ENCODE results near the gene PAX3.

DNA sequence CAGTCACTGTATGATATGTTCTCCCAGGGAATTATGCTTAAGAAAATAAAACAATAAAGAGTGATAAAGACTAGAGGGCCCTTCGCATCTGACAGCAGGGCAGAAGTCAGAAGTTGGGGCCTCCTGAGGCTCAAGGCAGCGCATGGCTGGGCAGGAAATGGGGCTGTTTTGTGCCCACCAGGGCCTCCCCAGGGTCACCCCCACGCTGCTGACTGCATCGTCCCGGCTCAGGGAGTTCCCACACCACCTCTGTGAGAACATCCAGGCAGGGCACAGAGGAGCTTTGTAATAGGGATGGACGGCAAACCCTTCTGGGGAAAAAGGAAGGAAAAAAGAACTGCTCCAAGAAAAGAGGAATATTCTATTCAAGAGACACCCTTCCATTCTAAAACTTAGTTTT, 41.2 kb downstream of the PAX3 start:
- TF ChIP-seq, protein P1, sequence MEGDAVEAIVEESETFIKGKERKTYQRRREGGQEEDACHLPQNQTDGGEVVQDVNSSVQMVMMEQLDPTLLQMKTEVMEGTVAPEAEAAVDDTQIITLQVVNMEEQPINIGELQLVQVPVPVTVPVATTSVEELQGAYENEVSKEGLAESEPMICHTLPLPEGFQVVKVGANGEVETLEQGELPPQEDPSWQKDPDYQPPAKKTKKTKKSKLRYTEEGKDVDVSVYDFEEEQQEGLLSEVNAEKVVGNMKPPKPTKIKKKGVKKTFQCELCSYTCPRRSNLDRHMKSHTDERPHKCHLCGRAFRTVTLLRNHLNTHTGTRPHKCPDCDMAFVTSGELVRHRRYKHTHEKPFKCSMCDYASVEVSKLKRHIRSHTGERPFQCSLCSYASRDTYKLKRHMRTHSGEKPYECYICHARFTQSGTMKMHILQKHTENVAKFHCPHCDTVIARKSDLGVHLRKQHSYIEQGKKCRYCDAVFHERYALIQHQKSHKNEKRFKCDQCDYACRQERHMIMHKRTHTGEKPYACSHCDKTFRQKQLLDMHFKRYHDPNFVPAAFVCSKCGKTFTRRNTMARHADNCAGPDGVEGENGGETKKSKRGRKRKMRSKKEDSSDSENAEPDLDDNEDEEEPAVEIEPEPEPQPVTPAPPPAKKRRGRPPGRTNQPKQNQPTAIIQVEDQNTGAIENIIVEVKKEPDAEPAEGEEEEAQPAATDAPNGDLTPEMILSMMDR (IDR thresholded peaks at IDR 0.05; ENCODE audit: low read length) = no peak
- TF ChIP-seq EZH2phosphoT487 (IDR thresholded peaks at IDR 0.05; ENCODE audit: low read length) (no peak), EZH2 (optimal IDR thresholded peaks at IDR 0.05; ENCODE audit: low read depth, low read length) (no peak)

Measured in MM.1S (cell line).